HG03196 (cell line): ENCODE measurements around the gene ZNF780A.
"Not testable (repeated sequence)": the region's sequence is repeated elsewhere in the genome, so short reads cannot be mapped to it uniquely, and the experiment has no call there.

Experiments used
- ATAC-seq: cut with Tn5 transposase; IDR thresholded peaks from one replicate; pipeline ENCODE4 v1.9.1; 2021; ENCODE audit not compliant: unreplicated experiment

Gene ZNF780A

GRCh38 chr19:40090241-40091204, at the start of gene ZNF780A:
Gene ZNF780A, minus strand, starts transcription at chr19:40090943. Its CDS starts 6,190 bp downstream, at chr19:40084753.
- ATAC-seq = peak; percentile 66

- no peak for ATAC-seq
Observed at GRCh38 chr19:40139533-40140287, 49.0 kb upstream of the ZNF780A start.

- no peak for ATAC-seq
Observed at GRCh38 chr19:40136818-40137217, 46.1 kb upstream of the ZNF780A start.

GRCh38 chr19:40134866-40135265, 44.1 kb upstream of the ZNF780A start:
- ATAC-seq = no peak

GRCh38 chr19:40133491-40133890, 42.7 kb upstream of the ZNF780A start:
- no peak for ATAC-seq

GRCh38 chr19:40130013-40130412, 39.3 kb upstream of the ZNF780A start:
- no peak for ATAC-seq

GRCh38 chr19:40129425-40129824, 38.7 kb upstream of the ZNF780A start:
- no peak for ATAC-seq

- ATAC-seq = no peak
Observed at GRCh38 chr19:40128991-40129390, 38.2 kb upstream of the ZNF780A start.

- no peak for ATAC-seq
Observed at GRCh38 chr19:40119380-40119779, 28.6 kb upstream of the ZNF780A start.

GRCh38 chr19:40118638-40119037, 27.9 kb upstream of the ZNF780A start:
- not testable (repeated sequence) for ATAC-seq

- no peak for ATAC-seq
Observed at GRCh38 chr19:40116075-40116474, 25.3 kb upstream of the ZNF780A start.

- ATAC-seq = not testable (repeated sequence)
Observed at GRCh38 chr19:40114119-40114518, 23.4 kb upstream of the ZNF780A start.

- ATAC-seq = not testable (repeated sequence)
Observed at GRCh38 chr19:40112271-40112670, 21.5 kb upstream of the ZNF780A start.

GRCh38 chr19:40110570-40110969, 19.8 kb upstream of the ZNF780A start:
- ATAC-seq = no peak

GRCh38 chr19:40104754-40105153, 14.0 kb upstream of the ZNF780A start:
- no peak for ATAC-seq

- no peak for ATAC-seq
Observed at GRCh38 chr19:40103600-40103999, 12.9 kb upstream of the ZNF780A start.

GRCh38 chr19:40101813-40102212, 11.1 kb upstream of the ZNF780A start:
- no peak for ATAC-seq

- ATAC-seq = no peak
Observed at GRCh38 chr19:40093416-40093815, 2.7 kb upstream of the ZNF780A start.

GRCh38 chr19:40091205-40092129, 724 bp upstream of the ZNF780A start:
- ATAC-seq = peak; percentile 5

- ATAC-seq = no peak
Observed at GRCh38 chr19:40089462-40089861, 1.3 kb downstream of the ZNF780A start.
